Effector CD8-positive, alpha-beta T cell (primary cell): ENCODE results near the gene SRA1.

Experiments used
- DNase-seq: peaks from one replicate; lab custom pipeline; 2025; lab: John Stamatoyannopoulos, UW

Gene SRA1

GRCh38 chr5:140570488-140570887 lies 13.2 kb upstream of the SRA1 start:
- no peak for DNase-seq

- DNase-seq: no peak
These were observed 12.8 kb upstream of the SRA1 start for GRCh38 chr5:140570058-140570457.

- no peak for DNase-seq
These were observed 11.9 kb upstream of the SRA1 start for GRCh38 chr5:140569197-140569596.

GRCh38 chr5:140568443-140569063 lies 11.3 kb upstream of the SRA1 start:
- no peak for DNase-seq

- no peak for DNase-seq
These were observed 10.6 kb upstream of the SRA1 start for GRCh38 chr5:140567871-140568270.

GRCh38 chr5:140567136-140567818 lies 10.0 kb upstream of the SRA1 start:
- DNase-seq: no peak

GRCh38 chr5:140566665-140567064 lies 9.4 kb upstream of the SRA1 start:
- DNase-seq: no peak

GRCh38 chr5:140565780-140566095 lies 8.5 kb upstream of the SRA1 start:
- DNase-seq: no peak

GRCh38 chr5:140565024-140565779 lies 7.9 kb upstream of the SRA1 start:
- no peak for DNase-seq

- DNase-seq: peak; percentile 95
These were observed 7.1 kb upstream of the SRA1 start, which contains the start of the genes APBB3 and SLC35A4 for GRCh38 chr5:140564196-140565023. TSS of gene APBB3 (minus strand) at chr5:140564598. CDS start at chr5:140564245, 353 bp downstream. TSS of gene SLC35A4 (plus strand) at chr5:140564828. CDS start at chr5:140567170, 2,342 bp downstream.

GRCh38 chr5:140563596-140563995 lies 6.3 kb upstream of the SRA1 start:
- DNase-seq: no peak

GRCh38 chr5:140561753-140562523 lies 4.7 kb upstream of the SRA1 start:
- no peak for DNase-seq

GRCh38 chr5:140560227-140560626 lies 3.0 kb upstream of the SRA1 start:
- DNase-seq: no peak

- DNase-seq: no peak
These were observed 1.3 kb upstream of the SRA1 start for GRCh38 chr5:140558542-140558941.

- DNase-seq: no peak
These were observed 692 bp upstream of the SRA1 start for GRCh38 chr5:140557965-140558364.

GRCh38 chr5:140556438-140556837 lies 835 bp downstream of the SRA1 start:
- no peak for DNase-seq

GRCh38 chr5:140555747-140556312 lies 1.4 kb downstream of the SRA1 start:
- no peak for DNase-seq

GRCh38 chr5:140554454-140554853 lies 2.8 kb downstream of the SRA1 start:
- no peak for DNase-seq

GRCh38 chr5:140553657-140554056 lies 3.6 kb downstream of the SRA1 start:
- no peak for DNase-seq

- no peak for DNase-seq
These were observed 5.4 kb downstream of the SRA1 start for GRCh38 chr5:140551872-140552271.
